HEK293 (cell line): Measurements from ENCODE around the gene ZNF529.

Source experiments
- BCL11B ChIP-seq: fragments of 450-650 bp; formaldehyde crosslinking; IDR thresholded peaks from 2 replicates; pipeline ENCODE4 v1.5.1; 2016; ENCODE audit warnings: low read depth, missing biosample characterization, missing genetic modification characterization
- GLIS2 ChIP-seq: fragments of 450-650 bp; formaldehyde crosslinking; IDR thresholded peaks from 2 replicates; pipeline ENCODE4 v1.5.1; 2016; ENCODE audit warnings: missing biosample characterization, missing genetic modification characterization
- OVOL3 ChIP-seq: fragments of 450-650 bp; formaldehyde crosslinking; IDR thresholded peaks from 2 replicates; pipeline ENCODE4 v1.5.1; 2016; ENCODE audit warnings: missing biosample characterization, missing genetic modification characterization
- SP2 ChIP-seq: fragments of 450-650 bp; formaldehyde crosslinking; IDR thresholded peaks from 2 replicates; pipeline ENCODE4 v1.5.1; 2016; ENCODE audit warnings: missing biosample characterization, missing genetic modification characterization
- ZBTB17 ChIP-seq: fragments of 450-650 bp; formaldehyde crosslinking; IDR thresholded peaks from 2 replicates; pipeline ENCODE4 v1.5.1; 2016; ENCODE audit warnings: missing biosample characterization, missing genetic modification characterization
- ZNF10 ChIP-seq: fragments of 450-650 bp; formaldehyde crosslinking; IDR thresholded peaks from 2 replicates; pipeline ENCODE4 v1.5.1; 2017; ENCODE audit warnings: missing biosample characterization, missing genetic modification characterization
- ZNF121 ChIP-seq: fragments of 450-650 bp; formaldehyde crosslinking; IDR thresholded peaks from 2 replicates; pipeline ENCODE4 v1.5.1; 2016; ENCODE audit warnings: missing biosample characterization, missing genetic modification characterization
- ZNF23 ChIP-seq: fragments of 450-650 bp; formaldehyde crosslinking; IDR thresholded peaks from 2 replicates; pipeline ENCODE4 v1.5.1; 2016; ENCODE audit warnings: missing biosample characterization, missing genetic modification characterization, borderline replicate concordance
- ZNF239 ChIP-seq: fragments of 450-650 bp; formaldehyde crosslinking; IDR thresholded peaks from 2 replicates; pipeline ENCODE4 v1.5.1; 2016; ENCODE audit warnings: missing biosample characterization, missing genetic modification characterization
- ZNF280C ChIP-seq: fragments of 450-650 bp; formaldehyde crosslinking; IDR thresholded peaks from 2 replicates; pipeline ENCODE4 v1.5.1; 2016; ENCODE audit warnings: missing biosample characterization, missing genetic modification characterization
- ZNF350 ChIP-seq: fragments of 450-650 bp; formaldehyde crosslinking; IDR thresholded peaks from 2 replicates; pipeline ENCODE4 v1.5.0; 2017; ENCODE audit warnings: missing biosample characterization, mild to moderate bottlenecking, missing genetic modification characterization
- ZNF354C ChIP-seq: fragments of 450-650 bp; formaldehyde crosslinking; IDR thresholded peaks from 2 replicates; pipeline ENCODE4 v1.5.1; 2016; ENCODE audit warnings: missing biosample characterization, missing genetic modification characterization, low read depth, borderline replicate concordance
- ZNF37A ChIP-seq: fragments of 450-650 bp; IDR thresholded peaks from 2 replicates; pipeline ENCODE4 v1.5.1; 2018; ENCODE audit warnings: missing biosample characterization, missing genetic modification characterization
- ZNF391 ChIP-seq: fragments of 450-650 bp; formaldehyde crosslinking; IDR thresholded peaks from 2 replicates; pipeline ENCODE4 v1.5.1; 2016; ENCODE audit warnings: low read depth, missing biosample characterization, missing genetic modification characterization, borderline replicate concordance
- ZNF394 ChIP-seq: fragments of 450-650 bp; formaldehyde crosslinking; IDR thresholded peaks from 2 replicates; pipeline ENCODE4 v1.5.1; 2016; ENCODE audit warnings: missing biosample characterization, missing genetic modification characterization, mild to moderate bottlenecking, moderate library complexity, borderline replicate concordance
- ZNF416 ChIP-seq: fragments of 450-650 bp; formaldehyde crosslinking; IDR thresholded peaks from 2 replicates; pipeline ENCODE4 v1.5.1; 2016; ENCODE audit warnings: missing biosample characterization, missing genetic modification characterization
- ZNF433 ChIP-seq: fragments of 450-650 bp; formaldehyde crosslinking; IDR thresholded peaks from 2 replicates; pipeline ENCODE4 v1.5.1; 2016; ENCODE audit warnings: missing biosample characterization, missing genetic modification characterization, low read depth
- ZNF449 ChIP-seq: fragments of 450-650 bp; formaldehyde crosslinking; IDR thresholded peaks from 2 replicates; pipeline ENCODE4 v1.5.1; 2017; ENCODE audit warnings: missing biosample characterization, mild to moderate bottlenecking, missing genetic modification characterization, moderate library complexity
- ZNF510 ChIP-seq: fragments of 450-650 bp; formaldehyde crosslinking; IDR thresholded peaks from 2 replicates; pipeline ENCODE4 v1.5.1; 2018; ENCODE audit warnings: mild to moderate bottlenecking, missing genetic modification characterization, missing biosample characterization; ENCODE audit not compliant: insufficient replicate concordance
- ZNF514 ChIP-seq: fragments of 450-650 bp; formaldehyde crosslinking; IDR thresholded peaks from 2 replicates; pipeline ENCODE4 v1.5.1; 2016; ENCODE audit warnings: missing biosample characterization, missing genetic modification characterization
- ZNF580 ChIP-seq: fragments of 450-650 bp; formaldehyde crosslinking; IDR thresholded peaks from 2 replicates; pipeline ENCODE4 v1.5.1; 2016; ENCODE audit warnings: missing biosample characterization, missing genetic modification characterization
- ZNF585B ChIP-seq: fragments of 450-650 bp; formaldehyde crosslinking; IDR thresholded peaks from 2 replicates; pipeline ENCODE4 v1.5.1; 2016; ENCODE audit warnings: missing biosample characterization, missing genetic modification characterization
- ZNF610 ChIP-seq: fragments of 450-650 bp; formaldehyde crosslinking; IDR thresholded peaks from 2 replicates; pipeline ENCODE4 v1.5.1; 2016; ENCODE audit warnings: missing biosample characterization, missing genetic modification characterization, borderline replicate concordance
- ZNF658 ChIP-seq: fragments of 450-650 bp; formaldehyde crosslinking; IDR thresholded peaks from 2 replicates; pipeline ENCODE4; 2016; ENCODE audit warnings: missing biosample characterization, missing genetic modification characterization
- ZNF707 ChIP-seq: fragments of 450-650 bp; formaldehyde crosslinking; IDR thresholded peaks from 2 replicates; pipeline ENCODE4 v1.5.1; 2016; ENCODE audit warnings: missing biosample characterization, missing genetic modification characterization
- ZNF768 ChIP-seq: fragments of 450-650 bp; formaldehyde crosslinking; IDR thresholded peaks from 2 replicates; pipeline ENCODE4 v1.5.1; 2018; ENCODE audit warnings: missing biosample characterization, mild to moderate bottlenecking, missing genetic modification characterization
- ZNF776 ChIP-seq: fragments of 450-650 bp; formaldehyde crosslinking; IDR thresholded peaks from 2 replicates; pipeline ENCODE4 v1.5.0; 2017; ENCODE audit warnings: missing biosample characterization, missing genetic modification characterization, borderline replicate concordance
- ZNF777 ChIP-seq: fragments of 450-650 bp; formaldehyde crosslinking; IDR thresholded peaks from 2 replicates; pipeline ENCODE4 v1.5.1; 2017; ENCODE audit warnings: missing biosample characterization, missing genetic modification characterization, borderline replicate concordance
- ZNF830 ChIP-seq: fragments of 450-650 bp; IDR thresholded peaks from 2 replicates; pipeline ENCODE4 v1.5.0; 2018; ENCODE audit warnings: missing biosample characterization, missing genetic modification characterization, low read depth, mild to moderate bottlenecking, moderate library complexity
- ZSCAN5A ChIP-seq: fragments of 450-650 bp; formaldehyde crosslinking; IDR thresholded peaks from 2 replicates; pipeline ENCODE4 v1.5.1; 2016; ENCODE audit warnings: missing biosample characterization, missing genetic modification characterization
- TF ChIP-seq, protein P1 (sequence below): fragments of 450-650 bp; formaldehyde crosslinking; IDR thresholded peaks from 2 replicates; pipeline ENCODE4 v1.5.1; 2016; ENCODE audit warnings: missing biosample characterization, missing genetic modification characterization, borderline replicate concordance
- TF ChIP-seq, protein P2 (sequence below): fragments of 450-650 bp; formaldehyde crosslinking; IDR thresholded peaks from 2 replicates; pipeline ENCODE4 v1.5.1; 2016; ENCODE audit warnings: missing biosample characterization, missing genetic modification characterization

The ZNF529 gene

DNA sequence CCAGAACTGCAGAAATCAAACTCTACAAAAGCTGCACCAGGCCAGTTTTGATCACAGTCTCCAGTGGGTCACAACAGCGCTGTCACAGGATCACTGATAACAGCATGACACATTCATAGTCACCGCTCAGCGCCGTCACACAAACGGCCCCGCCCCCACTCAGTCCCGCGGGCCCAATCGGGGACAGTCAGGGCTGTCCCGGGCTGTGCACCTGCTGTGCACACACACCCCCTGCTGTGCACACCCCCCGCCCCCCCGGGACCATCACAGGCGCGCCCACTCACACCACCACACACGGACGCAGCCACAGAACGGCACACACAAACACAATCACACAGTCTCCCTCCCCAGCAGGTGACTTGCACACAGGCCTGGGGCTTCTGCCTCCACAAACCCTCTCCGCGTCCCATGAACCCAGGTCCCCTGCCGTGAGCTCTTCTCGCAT lies 31.6 kb upstream of the ZNF529 start (continued):
- TF ChIP-seq, protein P1, sequence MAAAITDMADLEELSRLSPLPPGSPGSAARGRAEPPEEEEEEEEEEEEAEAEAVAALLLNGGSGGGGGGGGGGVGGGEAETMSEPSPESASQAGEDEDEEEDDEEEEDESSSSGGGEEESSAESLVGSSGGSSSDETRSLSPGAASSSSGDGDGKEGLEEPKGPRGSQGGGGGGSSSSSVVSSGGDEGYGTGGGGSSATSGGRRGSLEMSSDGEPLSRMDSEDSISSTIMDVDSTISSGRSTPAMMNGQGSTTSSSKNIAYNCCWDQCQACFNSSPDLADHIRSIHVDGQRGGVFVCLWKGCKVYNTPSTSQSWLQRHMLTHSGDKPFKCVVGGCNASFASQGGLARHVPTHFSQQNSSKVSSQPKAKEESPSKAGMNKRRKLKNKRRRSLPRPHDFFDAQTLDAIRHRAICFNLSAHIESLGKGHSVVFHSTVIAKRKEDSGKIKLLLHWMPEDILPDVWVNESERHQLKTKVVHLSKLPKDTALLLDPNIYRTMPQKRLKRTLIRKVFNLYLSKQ (tag by site-specific recombination): peak; percentile 93; the same call in 1 of the 2 replicates
- TF ChIP-seq OVOL3 (tag by site-specific recombination): no peak
- no peak for TF ChIP-seq ZNF514 (tag by site-specific recombination)
- peak; percentile 99 for TF ChIP-seq ZSCAN5A (tag by site-specific recombination)
- peak; percentile 69; the same call in 1 of the 2 replicates for TF ChIP-seq ZNF449 (tag by site-specific recombination)
- TF ChIP-seq ZNF585B (tag by site-specific recombination): no peak
- no peak; the same call in none of the 2 replicates for TF ChIP-seq ZNF580 (tag by site-specific recombination)
- TF ChIP-seq ZNF610 (tag by site-specific recombination): peak; percentile 80
- peak; percentile 86 for TF ChIP-seq SP2 (tag by site-specific recombination)
- TF ChIP-seq ZNF37A: 0 out of 2 replicates have a peak, but pooled peaks have one; percentile 10
- TF ChIP-seq ZNF23 (tag by site-specific recombination): no peak
- TF ChIP-seq ZNF416: peak; percentile 84
- TF ChIP-seq ZNF510 (tag by site-specific recombination): no peak
- TF ChIP-seq ZNF121: peak; percentile 90
- TF ChIP-seq ZNF768: peak; percentile 71; the same call in 1 of the 2 replicates
- TF ChIP-seq, protein P2, sequence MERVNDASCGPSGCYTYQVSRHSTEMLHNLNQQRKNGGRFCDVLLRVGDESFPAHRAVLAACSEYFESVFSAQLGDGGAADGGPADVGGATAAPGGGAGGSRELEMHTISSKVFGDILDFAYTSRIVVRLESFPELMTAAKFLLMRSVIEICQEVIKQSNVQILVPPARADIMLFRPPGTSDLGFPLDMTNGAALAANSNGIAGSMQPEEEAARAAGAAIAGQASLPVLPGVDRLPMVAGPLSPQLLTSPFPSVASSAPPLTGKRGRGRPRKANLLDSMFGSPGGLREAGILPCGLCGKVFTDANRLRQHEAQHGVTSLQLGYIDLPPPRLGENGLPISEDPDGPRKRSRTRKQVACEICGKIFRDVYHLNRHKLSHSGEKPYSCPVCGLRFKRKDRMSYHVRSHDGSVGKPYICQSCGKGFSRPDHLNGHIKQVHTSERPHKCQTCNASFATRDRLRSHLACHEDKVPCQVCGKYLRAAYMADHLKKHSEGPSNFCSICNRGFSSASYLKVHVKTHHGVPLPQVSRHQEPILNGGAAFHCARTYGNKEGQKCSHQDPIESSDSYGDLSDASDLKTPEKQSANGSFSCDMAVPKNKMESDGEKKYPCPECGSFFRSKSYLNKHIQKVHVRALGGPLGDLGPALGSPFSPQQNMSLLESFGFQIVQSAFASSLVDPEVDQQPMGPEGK (tag by site-specific recombination): peak; percentile 100
- 0 out of 2 replicates have a peak, but pooled peaks have one; percentile 35 for TF ChIP-seq ZNF707 (tag by site-specific recombination)
- no peak for TF ChIP-seq ZNF280C (tag by site-specific recombination)
- no peak for TF ChIP-seq ZNF776 (tag by site-specific recombination)
- peak; percentile 100 for TF ChIP-seq ZNF391 (tag by site-specific recombination)
- no peak for TF ChIP-seq ZNF433 (tag by site-specific recombination)
- peak; percentile 56; the same call in 1 of the 2 replicates for TF ChIP-seq ZNF10 (tag by site-specific recombination)
- peak; percentile 94 for TF ChIP-seq ZBTB17 (tag by site-specific recombination)
- TF ChIP-seq ZNF830 (tag by site-specific recombination): no peak
- peak; percentile 98 for TF ChIP-seq BCL11B (tag by site-specific recombination)
- TF ChIP-seq GLIS2 (tag by site-specific recombination): peak; percentile 100
- TF ChIP-seq ZNF658 (tag by site-specific recombination): no peak
- no peak for TF ChIP-seq ZNF350 (tag by site-specific recombination)
- TF ChIP-seq ZNF394 (tag by site-specific recombination): peak; percentile 67; the same call in 1 of the 2 replicates
- no peak; the same call in 1 of the 2 replicates for TF ChIP-seq ZNF777 (tag by site-specific recombination)
- peak; percentile 86; the same call in 1 of the 2 replicates for TF ChIP-seq ZNF354C (tag by site-specific recombination)
- peak; percentile 96 for TF ChIP-seq ZNF239 (tag by site-specific recombination)
